HepG2 (cell line): ENCODE results near the gene SASH1. TPM values are rescaled to one million over a fixed set of nuclear protein-coding genes. Genes with fewer than 3 reads are reported as not detected.

Source experiments
- ATAC-seq: fragments of 200-7000 bp; cut with Tn5 transposase; 3 replicates; pipeline ENCODE4 v1.9.1; 2020; ENCODE audit warnings: mild to moderate bottlenecking, moderate library complexity
- BruUV-seq: library from RNA; stranded (reverse); fragments of 400-500 nt; replicated peaks from 2 replicates; lab custom pipeline; 2021; lab: Mats Ljungman, UMichigan
- CTCF ChIA-PET: fragments of 300-600 bp; formaldehyde crosslinking; extraction: SDS; loops from one replicate; lab custom pipeline; 2021; ENCODE audit warnings: low total read pairs, inconsistent platforms, low intra/inter-chr PET ratio; lab: Yijun Ruan, JAX
- POLR2A ChIA-PET: fragments of 350-600 bp; sonication (Branson Sonifier 250); formaldehyde crosslinking; loops from one replicate; lab custom pipeline; 2020; ENCODE audit warnings: antibody characterized with exemption, inconsistent platforms; lab: Yijun Ruan, JAX
- DNase-seq: peaks from one replicate; pipeline ENCODE4 v3.0.0-alpha.2; 2015; ENCODE audit warnings: low spot score
- FAIRE-seq: peaks from 3 replicates; lab custom pipeline; 2011; peaks lifted over from hg19 to GRCh38; lab: Jason Lieb, UNC
- H2AFZ ChIP-seq: one replicate; pipeline ENCODE4 v1.6.1; 2011; ENCODE audit warnings: low read length, inconsistent platforms
- H3K27ac ChIP-seq: fragments of 300-600 bp; 3 replicates; pipeline ENCODE4 v1.8.0; 2011; ENCODE audit warnings: mixed run types, mild to moderate bottlenecking, mixed read lengths, low read length, inconsistent platforms; ENCODE audit not compliant: insufficient read depth; ENCODE audit errors: extremely low read length
- H3K27me3 ChIP-seq, 2 experiments: fragments of 200-600 bp in 1 of 2; 2 replicates in 1 of 2; 3 replicates in 1 of 2; pipeline versions ENCODE4 v1.6.0 to v1.8.0; 2011; ENCODE audit warnings: low read length in 2 of 2, mild to moderate bottlenecking in 2 of 2, moderate library complexity in 2 of 2, inconsistent platforms in 1 of 2; ENCODE audit not compliant: insufficient read depth in 2 of 2, control insufficient read depth in 1 of 2
- H3K36me3 ChIP-seq, 2 experiments: fragments of 200-600 bp in 1 of 2; replicated peaks in 1 of 2; 2 replicates in 1 of 2; 3 replicates in 1 of 2; pipeline versions ENCODE4 v1.5.1 to v1.8.0; 2011; ENCODE audit warnings: low read length in 2 of 2, inconsistent platforms in 1 of 2; ENCODE audit not compliant: insufficient read depth in 2 of 2, control insufficient read depth in 1 of 2
- H3K4me1 ChIP-seq: 2 replicates; pipeline ENCODE4 v1.5.1; 2012; ENCODE audit warnings: low read length, inconsistent platforms; ENCODE audit not compliant: insufficient read depth
- H3K4me2 ChIP-seq: 2 replicates; pipeline ENCODE4 v1.6.0; 2011; ENCODE audit warnings: low read depth, low read length, inconsistent platforms
- H3K4me3 ChIP-seq, 3 experiments: fragments of 200-600 bp in 1 of 3; sonication (generic), shearing (Covaris generic) in 1 of 3; replicated peaks in 1 of 3; 2 replicates each; pipeline ENCODE4 v1.5.1; 2011 to 2016; ENCODE audit warnings: low read length in 3 of 3, inconsistent platforms in 2 of 3, low read depth in 2 of 3, mild to moderate bottlenecking in 2 of 3, control low read depth in 1 of 3, mixed read lengths in 1 of 3; ENCODE audit not compliant: insufficient read depth in 1 of 3
- H3K79me2 ChIP-seq: one replicate; pipeline ENCODE4 v1.6.1; 2011; ENCODE audit warnings: low read length, inconsistent platforms; ENCODE audit not compliant: insufficient read depth
- H3K9ac ChIP-seq: 2 replicates; pipeline ENCODE4 v1.6.0; 2011; ENCODE audit warnings: mild to moderate bottlenecking, low read depth, low read length, inconsistent platforms; ENCODE audit not compliant: insufficient read depth
- H3K9me3 ChIP-seq: 2 replicates; pipeline ENCODE4 v1.5.1; 2012; ENCODE audit warnings: mild to moderate bottlenecking, low read length
- H4K20me1 ChIP-seq: 2 replicates; pipeline ENCODE4 v1.6.0; 2011; ENCODE audit warnings: inconsistent platforms, mild to moderate bottlenecking, low read length, moderate library complexity; ENCODE audit not compliant: insufficient read depth
- CHD4 ChIP-seq: fragments of 200-600 bp; sonication (generic); IDR thresholded peaks from 2 replicates; pipeline ENCODE4 v1.7.0; 2017; ENCODE audit warnings: mild to moderate bottlenecking, low read length, borderline replicate concordance
- JUN ChIP-seq: sonication (generic); formaldehyde crosslinking; IDR thresholded peaks from 2 replicates; pipeline ENCODE4 v1.4.0; 2020; ENCODE audit warnings: mild to moderate bottlenecking, missing genetic modification reagents
- MED8 ChIP-seq: sonication (generic); formaldehyde crosslinking; IDR thresholded peaks from 2 replicates; pipeline ENCODE4 v1.8.1; 2023; ENCODE audit warnings: mild to moderate bottlenecking, missing genetic modification reagents; ENCODE audit not compliant: insufficient replicate concordance
- PRMT3 ChIP-seq: sonication (generic); formaldehyde crosslinking; IDR thresholded peaks from 2 replicates; pipeline ENCODE4 v1.8.1; 2022; ENCODE audit warnings: low read depth, mild to moderate bottlenecking, moderate library complexity, missing genetic modification reagents, borderline replicate concordance
- SKI ChIP-seq: fragments of 450-650 bp; IDR thresholded peaks from one replicate; pipeline ENCODE4 v1.6.1; 2018; ENCODE audit warnings: mild to moderate bottlenecking; ENCODE audit not compliant: partially characterized antibody
- ZNF382 ChIP-seq: sonication (generic); formaldehyde crosslinking; IDR thresholded peaks from 2 replicates; pipeline ENCODE4 v1.5.0; 2020; ENCODE audit warnings: missing genetic modification reagents, mild to moderate bottlenecking, borderline replicate concordance
- ZNF766 ChIP-seq: sonication (generic); formaldehyde crosslinking; IDR thresholded peaks from 2 replicates; pipeline ENCODE4 v1.5.0; 2020; ENCODE audit warnings: missing genetic modification reagents, borderline replicate concordance
- WGBS: methylation state at CpG from one replicate; pipeline ENCODE4 v1.1.6; 2017; ENCODE audit warnings: low lambda C conversion rate; 5-methylcytosine and 5-hydroxymethylcytosine counted together
- in situ Hi-C: cut with HindIII; loops from 2 replicates; pipeline ENCODE4 v1.10.0; 2017; ENCODE audit warnings: low pct_unique_long_range_greater_than_20kb; ENCODE audit not compliant: extremely low pct_ligation_motif_present
- intact Hi-C: fragments of 100-400 bp; cut with micrococcal nuclease; formaldehyde crosslinking; loops from one replicate; pipeline ENCODE4 v1.10.0; 2022; ENCODE audit not compliant: unreplicated experiment
- polyA plus RNA-seq, 8 experiments: library from polyadenylated mRNA; depleted of rRNA in 3 of 8; stranded (reverse) in 7 of 8; unstranded in 1 of 8; fragments of >200 nt; fragmentation: Illumina TruSeq in 4 of 8; extraction: Trizol in 4 of 8; gene quantifications; 2 replicates each; pipeline versions ENCODE4 v1.2.1 to v1.2.3, GENCODE V29; 2011 to 2016; ENCODE audit warnings: low read depth in 4 of 8, missing spikeins in 1 of 8, mixed read lengths in 1 of 8; ENCODE audit not compliant: insufficient read depth in 1 of 8
- total RNA-seq, 5 experiments: library from RNA; depleted of rRNA; stranded (reverse); fragments of >200 nt; fragmentation: Illumina TruSeq; extraction: Trizol; gene quantifications; 2 replicates each; pipeline ENCODE4 v1.2.3, GENCODE V29; 2016; ENCODE audit warnings: low read depth in 1 of 5
- TF ChIP-seq, protein P1 (sequence below): IDR thresholded peaks from 2 replicates; pipeline ENCODE4 v1.6.1; 2016; ENCODE audit warnings: low read depth

The SASH1 gene
- total and polyA plus RNA-seq, 2 of the 13 experiments (the other 11 are each of a cell fraction or from before 2014, with no cell fraction given): 7.5 to 8.2 TPM

DNA sequence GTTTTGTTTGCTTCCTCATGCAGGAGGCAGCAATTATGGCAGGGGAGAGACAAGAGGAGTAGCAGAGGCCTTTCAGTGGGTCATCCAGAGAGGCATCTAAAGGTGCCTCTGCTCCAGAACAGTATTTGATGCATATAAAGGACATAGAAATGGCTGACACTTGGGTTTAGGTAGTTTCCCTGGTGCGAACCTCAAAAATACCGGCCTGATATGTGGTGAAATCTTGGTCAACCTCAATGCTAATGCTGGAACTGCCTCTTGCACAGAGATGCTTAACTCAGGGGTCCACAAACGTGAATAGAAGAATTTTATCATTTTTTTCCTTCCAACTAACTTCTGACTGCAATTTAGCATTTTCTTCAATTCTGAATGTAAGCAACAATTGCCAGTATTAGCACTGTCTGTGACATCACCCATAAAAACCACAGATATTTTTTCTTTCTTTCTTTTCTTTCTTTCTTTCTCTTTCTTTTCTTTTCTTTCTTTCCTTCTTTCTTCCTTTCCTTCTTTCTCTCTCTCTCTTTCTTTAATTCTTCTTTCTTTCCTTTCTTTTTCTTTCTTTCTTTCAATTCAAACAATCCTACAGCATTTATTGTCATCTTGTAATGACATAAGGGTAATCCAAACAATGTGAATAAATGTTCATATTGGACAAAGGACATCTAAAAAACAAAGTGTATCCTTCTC lies 224.2 kb downstream of the SASH1 start:
- no peaks in the 10 kb centered on the region for H3K36me3 ChIP-seq
- H3K4me3 ChIP-seq: no peak overlapping the region
- H3K4me1 ChIP-seq: peaks cover 8% of the 10 kb centered on the region; the same call in 1 of the 2 replicates
- TF ChIP-seq ZNF766 (CRISPR knock-in tag): no peak
- TF ChIP-seq MED8: no peak
- no peak for TF ChIP-seq PRMT3 (CRISPR knock-in tag)
- TF ChIP-seq JUN (CRISPR knock-in tag): no peak
- no peak for TF ChIP-seq CHD4
- TF ChIP-seq SKI: no peak
- TF ChIP-seq ZNF382 (CRISPR knock-in tag): no peak
- TF ChIP-seq, protein P1, sequence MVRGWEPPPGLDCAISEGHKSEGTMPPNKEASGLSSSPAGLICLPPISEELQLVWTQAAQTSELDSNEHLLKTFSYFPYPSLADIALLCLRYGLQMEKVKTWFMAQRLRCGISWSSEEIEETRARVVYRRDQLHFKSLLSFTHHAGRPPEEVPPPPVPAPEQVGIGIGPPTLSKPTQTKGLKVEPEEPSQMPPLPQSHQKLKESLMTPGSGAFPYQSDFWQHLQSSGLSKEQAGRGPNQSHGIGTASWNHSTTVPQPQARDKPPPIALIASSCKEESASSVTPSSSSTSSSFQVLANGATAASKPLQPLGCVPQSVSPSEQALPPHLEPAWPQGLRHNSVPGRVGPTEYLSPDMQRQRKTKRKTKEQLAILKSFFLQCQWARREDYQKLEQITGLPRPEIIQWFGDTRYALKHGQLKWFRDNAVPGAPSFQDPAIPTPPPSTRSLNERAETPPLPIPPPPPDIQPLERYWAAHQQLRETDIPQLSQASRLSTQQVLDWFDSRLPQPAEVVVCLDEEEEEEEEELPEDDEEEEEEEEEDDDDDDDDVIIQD: no peak
- WGBS: 51% methylated on average over 3 of the region's 3 CpGs
- no peaks in the 10 kb centered on the region for H3K79me2 ChIP-seq
- H3K9ac ChIP-seq: no peak overlapping the region
- ChIA-PET POLR2A (no interaction called here), CTCF (no interaction called here)
- H3K4me2 ChIP-seq: no peak overlapping the region
- intact Hi-C loops: no loop called here
- no peaks in the 10 kb centered on the region for H4K20me1 ChIP-seq
- ATAC-seq (no peak), FAIRE-seq (no peak), DNase-seq (no peak)
- no peak overlapping the region for H2AFZ ChIP-seq
- H3K9me3 ChIP-seq: no peaks in the 10 kb centered on the region
- H3K27me3 ChIP-seq: peaks cover 0 to 32% of the 10 kb centered on the region in 2 experiments; a peak in 3 of 5 replicates
- H3K27ac ChIP-seq: no peak overlapping the region
- in situ Hi-C loops: no loop called here
- BruUV-seq: no TSS peak
